T-helper 1 cell treated with Interleukin-12 subunit alpha and Interleukin-12 subunit beta and Interleukin-4 antibody, amounts not matched to agents 30 μg/mL and 1 μg/mL, for 36 hours (primary cell): ENCODE results near the gene LARP1.

Experiments used
- H3K27ac Mint-ChIP-seq: one replicate; pipeline ENCODE4 v1.8.0; 2021; ENCODE audit warnings: mild to moderate bottlenecking, mixed read lengths
- H3K27me3 Mint-ChIP-seq: one replicate; pipeline ENCODE4 v1.8.0; 2021; ENCODE audit warnings: low read depth, mixed read lengths
- H3K36me3 Mint-ChIP-seq: one replicate; pipeline ENCODE4 v1.8.0; 2021; ENCODE audit warnings: low read depth, mixed read lengths
- H3K4me1 Mint-ChIP-seq: one replicate; pipeline ENCODE4 v1.8.0; 2021; ENCODE audit warnings: low read depth, mixed read lengths
- H3K4me3 Mint-ChIP-seq: one replicate; pipeline ENCODE4 v1.8.0; 2021; ENCODE audit warnings: mild to moderate bottlenecking, moderate library complexity, mixed read lengths
- H3K9me3 Mint-ChIP-seq: one replicate; pipeline ENCODE4 v1.8.0; 2021; ENCODE audit warnings: mixed read lengths

LARP1 gene

GRCh38 chr5:154783774-154784460 lies 28.7 kb downstream of the LARP1 start:
- Mint-ChIP-seq H3K9me3 (no peaks in the 10 kb centered on the region), H3K4me3 (no peak overlapping the region), H3K27ac (no peak overlapping the region), H3K4me1 (peaks cover 47% of the 10 kb centered on the region), H3K36me3 (no peaks in the 10 kb centered on the region), H3K27me3 (no peaks in the 10 kb centered on the region)

GRCh38 chr5:154784856-154785255 lies 29.7 kb downstream of the LARP1 start:
- Mint-ChIP-seq H3K4me3 (no peak overlapping the region), H3K27me3 (no peaks in the 10 kb centered on the region), H3K9me3 (no peaks in the 10 kb centered on the region), H3K36me3 (no peaks in the 10 kb centered on the region), H3K27ac (peak overlapping the region; percentile 58), H3K4me1 (peaks cover 47% of the 10 kb centered on the region)

- Mint-ChIP-seq H3K27ac (no peak overlapping the region), H3K36me3 (peaks cover 10% of the 10 kb centered on the region), H3K27me3 (no peaks in the 10 kb centered on the region), H3K4me3 (no peak overlapping the region), H3K9me3 (no peaks in the 10 kb centered on the region), H3K4me1 (peaks cover 44% of the 10 kb centered on the region)
These were observed 31.2 kb downstream of the LARP1 start for GRCh38 chr5:154786414-154786813.

- Mint-ChIP-seq H3K4me3 (no peak overlapping the region), H3K27ac (peak overlapping the region; percentile 81), H3K4me1 (peaks cover 42% of the 10 kb centered on the region), H3K36me3 (peaks cover 18% of the 10 kb centered on the region), H3K9me3 (no peaks in the 10 kb centered on the region), H3K27me3 (no peaks in the 10 kb centered on the region)
These were observed 33.0 kb downstream of the LARP1 start for GRCh38 chr5:154788212-154788611.

GRCh38 chr5:154791535-154791934 lies 36.4 kb downstream of the LARP1 start:
- no peak overlapping the region for H3K27ac Mint-ChIP-seq
- peaks cover 21% of the 10 kb centered on the region for H3K4me1 Mint-ChIP-seq
- H3K27me3 Mint-ChIP-seq: no peaks in the 10 kb centered on the region
- no peak overlapping the region for H3K4me3 Mint-ChIP-seq
- no peaks in the 10 kb centered on the region for H3K9me3 Mint-ChIP-seq
- H3K36me3 Mint-ChIP-seq: peaks cover 37% of the 10 kb centered on the region

- H3K4me1 Mint-ChIP-seq: peaks cover 10% of the 10 kb centered on the region
- H3K36me3 Mint-ChIP-seq: peaks cover 47% of the 10 kb centered on the region
- H3K27me3 Mint-ChIP-seq: no peaks in the 10 kb centered on the region
- no peak overlapping the region for H3K27ac Mint-ChIP-seq
- H3K4me3 Mint-ChIP-seq: no peak overlapping the region
- no peaks in the 10 kb centered on the region for H3K9me3 Mint-ChIP-seq
These were observed 38.7 kb downstream of the LARP1 start for GRCh38 chr5:154793599-154794524.

GRCh38 chr5:154794525-154795234 lies 39.5 kb downstream of the LARP1 start:
- H3K27ac Mint-ChIP-seq: no peak overlapping the region
- H3K4me1 Mint-ChIP-seq: peaks cover 16% of the 10 kb centered on the region
- no peaks in the 10 kb centered on the region for H3K27me3 Mint-ChIP-seq
- no peaks in the 10 kb centered on the region for H3K9me3 Mint-ChIP-seq
- no peak overlapping the region for H3K4me3 Mint-ChIP-seq
- peaks cover 54% of the 10 kb centered on the region for H3K36me3 Mint-ChIP-seq

- Mint-ChIP-seq H3K27me3 (no peaks in the 10 kb centered on the region), H3K4me3 (no peak overlapping the region), H3K4me1 (peaks cover 18% of the 10 kb centered on the region), H3K27ac (no peak overlapping the region), H3K36me3 (peaks cover 54% of the 10 kb centered on the region), H3K9me3 (no peaks in the 10 kb centered on the region)
These were observed 40.0 kb downstream of the LARP1 start for GRCh38 chr5:154795235-154795596.

GRCh38 chr5:154797762-154798161 lies 42.6 kb downstream of the LARP1 start:
- Mint-ChIP-seq H3K4me1 (peaks cover 18% of the 10 kb centered on the region), H3K4me3 (no peak overlapping the region), H3K27ac (no peak overlapping the region), H3K9me3 (no peaks in the 10 kb centered on the region), H3K27me3 (no peaks in the 10 kb centered on the region), H3K36me3 (peaks cover 66% of the 10 kb centered on the region)

GRCh38 chr5:154800582-154800981 lies 45.4 kb downstream of the LARP1 start:
- H3K27ac Mint-ChIP-seq: no peak overlapping the region
- peaks cover 68% of the 10 kb centered on the region for H3K36me3 Mint-ChIP-seq
- H3K27me3 Mint-ChIP-seq: no peaks in the 10 kb centered on the region
- no peaks in the 10 kb centered on the region for H3K9me3 Mint-ChIP-seq
- no peak overlapping the region for H3K4me3 Mint-ChIP-seq
- H3K4me1 Mint-ChIP-seq: peaks cover 18% of the 10 kb centered on the region

- Mint-ChIP-seq H3K27ac (no peak overlapping the region), H3K27me3 (no peaks in the 10 kb centered on the region), H3K36me3 (peaks cover 72% of the 10 kb centered on the region), H3K4me1 (peaks cover 18% of the 10 kb centered on the region), H3K4me3 (no peak overlapping the region), H3K9me3 (no peaks in the 10 kb centered on the region)
These were observed 45.9 kb downstream of the LARP1 start for GRCh38 chr5:154801083-154801482.

GRCh38 chr5:154802050-154802449 lies 46.9 kb downstream of the LARP1 start:
- Mint-ChIP-seq H3K27ac (no peak overlapping the region), H3K4me1 (peaks cover 18% of the 10 kb centered on the region), H3K4me3 (no peak overlapping the region), H3K36me3 (peaks cover 69% of the 10 kb centered on the region), H3K9me3 (no peaks in the 10 kb centered on the region), H3K27me3 (no peaks in the 10 kb centered on the region)

- Mint-ChIP-seq H3K36me3 (peaks cover 60% of the 10 kb centered on the region), H3K4me3 (no peak overlapping the region), H3K27ac (no peak overlapping the region), H3K4me1 (peaks cover 4% of the 10 kb centered on the region), H3K27me3 (no peaks in the 10 kb centered on the region), H3K9me3 (no peaks in the 10 kb centered on the region)
These were observed 51.0 kb downstream of the LARP1 start for GRCh38 chr5:154806176-154806575.

- Mint-ChIP-seq H3K27ac (no peak overlapping the region), H3K36me3 (peaks cover 52% of the 10 kb centered on the region), H3K4me1 (peaks cover 18% of the 10 kb centered on the region), H3K27me3 (no peaks in the 10 kb centered on the region), H3K4me3 (no peak overlapping the region), H3K9me3 (no peaks in the 10 kb centered on the region)
These were observed 56.1 kb downstream of the LARP1 start for GRCh38 chr5:154811239-154811638.
